Ammon's horn (tissue), 1 donor: ENCODE data around the gene TMEM38B.
"Not testable (repeated sequence)": the region's sequence is repeated elsewhere in the genome, so short reads cannot be mapped to it uniquely, and the experiment has no call there.

Experiments used
- DNase-seq: peaks from one replicate; pipeline ENCODE4 v3.0.0-alpha.2; 2016; ENCODE audit warnings: low spot score

Gene TMEM38B

GRCh38 chr9:105681724-105682123 lies 12.6 kb upstream of the TMEM38B start:
- DNase-seq: no peak

DNA sequence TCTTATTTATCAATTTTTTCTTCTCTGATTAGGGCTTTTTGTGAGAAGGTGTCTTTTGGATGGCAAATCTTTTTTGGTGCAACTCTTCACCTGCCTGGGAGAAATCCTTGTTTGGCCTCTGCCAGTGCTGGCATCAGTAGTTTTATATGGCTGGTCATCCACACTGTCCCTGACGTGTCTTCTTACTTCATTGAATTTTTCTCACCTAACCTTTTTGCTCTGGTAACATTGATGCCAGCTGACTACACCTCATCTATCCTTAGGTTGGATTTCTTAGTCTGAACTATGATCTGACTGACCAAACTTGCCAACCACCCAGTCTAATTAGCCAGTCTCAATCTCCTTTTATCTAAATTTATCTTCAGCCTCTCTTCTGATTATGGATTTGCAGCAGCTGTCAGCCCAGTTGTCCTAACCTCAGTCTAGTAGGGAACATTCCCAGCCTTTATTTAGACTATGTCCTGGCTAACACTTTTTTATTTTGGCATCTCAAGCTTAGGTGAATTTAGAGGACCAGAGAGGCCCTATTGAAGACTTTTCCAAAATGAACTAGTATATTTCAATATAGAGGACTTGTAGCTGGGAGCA lies 10.6 kb upstream of the TMEM38B start:
- DNase-seq: no peak

GRCh38 chr9:105686936-105687335 lies 7.4 kb upstream of the TMEM38B start:
- DNase-seq: no peak

DNA sequence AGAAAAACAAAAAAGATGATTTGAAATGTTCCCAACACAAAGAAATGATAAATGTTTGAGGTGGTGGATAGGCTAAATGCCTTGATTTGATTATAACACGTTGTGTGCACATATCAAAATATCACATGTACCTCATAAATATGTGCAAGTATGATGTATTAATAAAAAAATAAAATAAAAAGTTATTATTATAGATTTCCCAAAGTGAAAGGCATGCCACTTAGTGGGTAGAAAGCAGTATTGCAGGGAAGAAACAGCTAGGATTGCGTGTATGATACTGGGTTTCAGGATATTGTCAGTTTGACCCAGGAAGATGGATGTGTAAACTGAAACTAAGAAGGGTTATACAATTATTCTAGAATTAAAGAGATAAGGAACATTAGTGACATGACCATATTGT lies 3.6 kb upstream of the TMEM38B start:
- DNase-seq: no peak

DNA sequence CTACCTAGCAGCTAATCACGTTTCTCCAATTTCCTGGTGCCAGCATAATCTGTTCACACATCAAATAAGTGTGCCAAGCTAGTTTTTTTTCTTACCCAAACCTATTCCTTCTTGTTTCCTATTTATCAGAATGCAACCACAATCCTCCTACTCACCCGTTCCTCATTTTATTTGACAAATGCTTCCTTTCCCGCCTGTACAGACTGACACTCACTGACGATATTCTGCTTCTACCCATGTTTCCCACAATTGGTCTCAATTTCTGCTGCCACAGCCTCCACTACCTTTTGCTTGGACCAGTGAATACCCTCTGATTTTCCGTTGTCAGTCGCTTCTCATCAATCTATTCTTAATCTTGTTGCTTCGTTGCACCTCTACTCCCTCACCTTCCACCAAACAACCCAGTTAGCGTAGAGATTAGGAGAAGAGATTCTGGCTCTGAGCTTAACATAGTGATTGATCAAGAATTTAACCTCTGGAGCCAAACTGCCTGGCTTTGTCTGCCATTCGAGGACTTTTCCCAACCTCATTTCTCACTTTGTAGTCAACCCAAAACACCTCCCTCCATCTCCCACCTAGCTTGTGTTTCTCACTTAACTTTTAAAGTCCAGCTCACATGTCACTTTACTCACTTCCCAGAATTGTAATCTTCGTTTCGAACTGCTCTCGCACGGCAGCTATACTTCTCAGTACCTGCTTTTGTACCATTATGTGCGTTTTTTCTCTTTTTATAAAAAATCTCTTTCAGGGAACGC lies 729 bp upstream of the TMEM38B start:
- peak; percentile 23 for DNase-seq

- DNase-seq: peak; percentile 66
Observed at GRCh38 chr9:105694848-105695581, 674 bp downstream of the TMEM38B start.

DNA sequence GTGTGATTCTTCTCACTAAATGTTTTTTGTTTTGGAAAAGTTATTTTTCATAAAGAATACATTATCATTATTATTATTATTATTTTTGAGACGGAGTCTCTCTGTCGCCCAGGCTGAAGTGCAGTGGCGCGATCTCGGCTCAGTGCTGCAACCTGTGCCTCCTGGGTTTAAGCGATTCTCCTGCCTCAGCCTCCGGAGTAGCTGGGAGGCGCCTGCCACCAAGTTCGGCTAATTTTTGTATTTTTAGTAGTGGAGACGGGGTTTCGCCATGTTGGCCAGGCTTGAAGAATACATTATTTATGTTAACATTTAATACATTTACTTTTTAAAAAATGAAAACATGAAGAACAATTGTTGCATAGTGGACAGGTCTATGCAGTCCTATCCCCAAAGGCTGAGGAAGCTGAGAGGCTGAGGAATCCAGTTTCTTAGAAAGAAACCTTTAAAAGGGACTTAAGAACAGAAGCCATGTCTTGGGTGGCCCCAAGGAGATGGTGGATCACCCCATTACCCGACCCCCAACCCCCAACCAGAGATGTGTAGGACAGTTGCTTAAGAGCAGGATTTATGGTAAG lies 2.0 kb downstream of the TMEM38B start:
- DNase-seq: no peak

GRCh38 chr9:105697871-105698270 lies 3.5 kb downstream of the TMEM38B start:
- no peak for DNase-seq

DNA sequence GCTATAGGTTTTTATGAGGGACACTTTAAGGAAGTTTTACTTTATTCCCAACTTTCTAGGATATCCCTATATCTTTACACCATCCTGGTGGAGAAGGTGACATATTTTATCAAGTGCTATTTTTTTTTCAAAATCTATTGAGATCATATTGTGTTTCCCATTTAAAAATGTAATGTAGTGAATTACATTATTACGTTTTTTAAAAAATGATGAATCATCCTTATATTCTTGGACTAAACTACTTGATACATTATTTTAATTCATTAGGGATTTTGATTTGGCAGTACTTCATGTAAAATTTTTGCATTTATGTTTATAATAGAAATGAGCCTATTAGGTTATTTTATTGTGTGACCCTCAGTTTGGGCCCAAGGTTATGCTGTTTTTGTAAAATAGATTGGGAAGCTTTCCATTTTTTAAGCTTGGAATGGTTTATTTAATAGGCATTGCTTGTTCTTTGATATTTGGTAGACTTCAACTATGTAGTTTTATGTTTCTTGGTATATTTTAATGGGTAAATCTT lies 4.1 kb downstream of the TMEM38B start:
- DNase-seq: no peak

DNA sequence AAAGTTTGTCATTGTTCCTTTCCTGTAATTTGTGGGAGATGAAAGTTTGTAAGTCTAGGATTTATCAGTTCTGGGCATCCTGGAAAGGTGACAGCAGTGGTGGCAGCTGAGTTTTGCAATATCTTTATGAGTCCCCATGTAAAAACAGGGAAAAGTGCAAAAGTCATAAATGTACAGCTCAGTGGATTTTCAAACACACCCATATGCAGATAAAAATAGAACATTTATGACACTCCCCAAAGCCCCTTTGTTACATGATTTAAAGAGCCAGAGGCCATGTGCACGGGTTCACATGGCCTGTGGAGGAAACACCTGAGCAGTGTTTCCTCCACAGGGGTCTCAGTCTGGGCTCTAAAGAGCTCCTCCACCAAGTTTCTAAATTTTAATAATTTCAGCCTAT lies 6.3 kb downstream of the TMEM38B start:
- DNase-seq: no peak

DNA sequence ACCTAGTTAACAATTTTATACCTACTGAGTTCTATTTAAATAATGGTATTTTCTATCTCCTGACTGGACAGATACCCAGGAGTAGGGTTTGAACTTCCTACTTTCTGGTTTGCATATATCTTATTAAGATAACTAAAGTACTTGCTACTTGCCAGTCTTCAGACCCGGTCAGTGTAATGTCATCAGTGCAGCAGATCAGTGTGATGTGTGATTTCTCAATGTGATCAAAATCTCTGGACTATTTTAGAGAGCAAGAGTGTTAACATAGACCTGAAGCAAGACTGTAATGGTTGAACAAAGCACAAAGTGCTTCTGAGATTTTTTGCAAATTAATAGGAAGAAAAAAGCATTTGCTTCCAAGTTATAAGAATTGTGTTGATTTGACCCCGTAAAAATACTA lies 6.8 kb downstream of the TMEM38B start:
- DNase-seq: no peak

- no peak for DNase-seq
Observed at GRCh38 chr9:105702207-105702606, 7.9 kb downstream of the TMEM38B start.

- not testable (repeated sequence) for DNase-seq
Observed at GRCh38 chr9:105703638-105704037, 9.3 kb downstream of the TMEM38B start.

- no peak for DNase-seq
Observed at GRCh38 chr9:105706156-105706555, 11.8 kb downstream of the TMEM38B start.

GRCh38 chr9:105708405-105708804 lies 14.1 kb downstream of the TMEM38B start:
- DNase-seq: no peak

DNA sequence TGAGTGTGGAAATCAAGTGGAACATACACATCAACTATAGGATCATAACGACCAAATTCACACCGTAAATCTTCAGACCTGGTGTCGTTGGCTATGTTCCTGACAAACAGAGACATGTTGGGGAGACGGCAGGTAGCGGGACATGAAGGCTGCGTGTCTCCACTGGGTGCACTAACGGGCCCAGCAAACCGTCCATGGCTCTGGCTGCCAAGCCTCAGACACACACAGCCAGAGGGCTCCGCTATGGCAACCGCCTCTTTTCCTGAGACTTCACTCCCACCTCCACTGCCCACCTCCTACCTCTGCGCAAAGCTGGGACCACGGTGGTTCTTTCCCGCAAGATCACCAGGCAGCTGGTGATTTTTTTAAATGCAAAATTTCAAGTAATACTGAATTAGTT lies 16.3 kb downstream of the TMEM38B start:
- no peak for DNase-seq

DNA sequence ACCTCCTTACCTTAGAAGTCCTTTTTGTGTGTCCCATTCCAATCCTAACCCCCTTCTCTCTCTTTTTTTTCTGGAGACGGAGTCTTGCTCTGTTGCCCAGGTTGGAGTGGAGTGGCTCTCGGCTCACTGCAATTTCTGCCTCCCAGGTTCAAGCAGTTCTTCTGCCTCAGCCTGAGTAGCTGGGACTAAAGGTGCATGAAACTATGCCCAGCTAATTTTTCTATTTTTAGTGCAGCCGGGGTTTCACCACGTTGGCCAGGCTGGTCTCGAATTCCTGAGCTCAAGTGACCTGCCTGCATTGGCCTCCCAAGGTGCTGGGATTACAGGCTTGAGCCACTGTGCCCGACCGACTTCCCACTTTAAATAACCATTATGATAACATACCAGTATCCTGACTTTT lies 17.5 kb downstream of the TMEM38B start:
- DNase-seq: no peak

- no peak for DNase-seq
Observed at GRCh38 chr9:105712297-105712696, 18.0 kb downstream of the TMEM38B start.

DNA sequence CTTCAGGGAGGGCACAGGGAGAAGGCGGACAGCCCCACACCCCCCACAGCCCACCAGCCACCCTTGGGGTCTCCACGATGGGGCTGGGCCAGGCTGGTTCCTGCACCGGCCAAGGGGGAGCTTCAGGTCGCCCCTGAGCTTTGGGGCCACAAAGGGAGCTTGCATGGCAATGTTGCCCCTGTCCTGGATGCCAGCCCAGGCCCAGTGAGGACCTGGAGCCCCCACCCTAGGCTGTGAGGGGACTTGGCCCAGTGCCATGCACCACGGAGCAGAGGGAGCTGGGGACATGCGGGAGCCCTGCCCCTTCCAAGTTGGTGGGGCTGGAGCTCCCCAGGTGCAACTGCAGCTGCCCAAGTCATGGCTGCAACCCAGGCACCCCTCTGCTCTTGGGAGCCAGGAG lies 18.4 kb downstream of the TMEM38B start:
- no peak for DNase-seq

- DNase-seq: no peak
Observed at GRCh38 chr9:105713260-105714019, 19.1 kb downstream of the TMEM38B start.

- no peak for DNase-seq
Observed at GRCh38 chr9:105714020-105714331, 19.6 kb downstream of the TMEM38B start.

GRCh38 chr9:105716146-105716545 lies 21.8 kb downstream of the TMEM38B start:
- DNase-seq: no peak
